HepG2 (cell line): ENCODE results near the gene ELMOD3. TPM values are rescaled to one million over a fixed set of nuclear protein-coding genes. Genes with fewer than 3 reads are reported as not detected.

Source experiments
- ATAC-seq: fragments of 200-7000 bp; cut with Tn5 transposase; 3 replicates; pipeline ENCODE4 v1.9.1; 2020; ENCODE audit warnings: mild to moderate bottlenecking, moderate library complexity
- BruUV-seq: library from RNA; stranded (reverse); fragments of 400-500 nt; replicated peaks from 2 replicates; lab custom pipeline; 2021; lab: Mats Ljungman, UMichigan
- CTCF ChIA-PET: fragments of 300-600 bp; formaldehyde crosslinking; extraction: SDS; loops from one replicate; lab custom pipeline; 2021; ENCODE audit warnings: low total read pairs, inconsistent platforms, low intra/inter-chr PET ratio; lab: Yijun Ruan, JAX
- POLR2A ChIA-PET: fragments of 350-600 bp; sonication (Branson Sonifier 250); formaldehyde crosslinking; loops from one replicate; lab custom pipeline; 2020; ENCODE audit warnings: antibody characterized with exemption, inconsistent platforms; lab: Yijun Ruan, JAX
- DNase-seq: peaks from one replicate; pipeline ENCODE4 v3.0.0-alpha.2; 2015; ENCODE audit warnings: low spot score
- FAIRE-seq: peaks from 3 replicates; lab custom pipeline; 2011; peaks lifted over from hg19 to GRCh38; lab: Jason Lieb, UNC
- H2AFZ ChIP-seq: one replicate; pipeline ENCODE4 v1.6.1; 2011; ENCODE audit warnings: low read length, inconsistent platforms
- H3K27ac ChIP-seq: fragments of 300-600 bp; 3 replicates; pipeline ENCODE4 v1.8.0; 2011; ENCODE audit warnings: mixed run types, mild to moderate bottlenecking, mixed read lengths, low read length, inconsistent platforms; ENCODE audit not compliant: insufficient read depth; ENCODE audit errors: extremely low read length
- H3K27me3 ChIP-seq, 2 experiments: fragments of 200-600 bp in 1 of 2; 2 replicates in 1 of 2; 3 replicates in 1 of 2; pipeline versions ENCODE4 v1.6.0 to v1.8.0; 2011; ENCODE audit warnings: low read length in 2 of 2, mild to moderate bottlenecking in 2 of 2, moderate library complexity in 2 of 2, inconsistent platforms in 1 of 2; ENCODE audit not compliant: insufficient read depth in 2 of 2, control insufficient read depth in 1 of 2
- H3K36me3 ChIP-seq, 2 experiments: fragments of 200-600 bp in 1 of 2; replicated peaks in 1 of 2; 2 replicates in 1 of 2; 3 replicates in 1 of 2; pipeline versions ENCODE4 v1.5.1 to v1.8.0; 2011; ENCODE audit warnings: low read length in 2 of 2, inconsistent platforms in 1 of 2; ENCODE audit not compliant: insufficient read depth in 2 of 2, control insufficient read depth in 1 of 2
- H3K4me1 ChIP-seq: 2 replicates; pipeline ENCODE4 v1.5.1; 2012; ENCODE audit warnings: low read length, inconsistent platforms; ENCODE audit not compliant: insufficient read depth
- H3K4me2 ChIP-seq: 2 replicates; pipeline ENCODE4 v1.6.0; 2011; ENCODE audit warnings: low read depth, low read length, inconsistent platforms
- H3K4me3 ChIP-seq, 3 experiments: fragments of 200-600 bp in 1 of 3; sonication (generic), shearing (Covaris generic) in 1 of 3; replicated peaks in 1 of 3; 2 replicates each; pipeline ENCODE4 v1.5.1; 2011 to 2016; ENCODE audit warnings: low read length in 3 of 3, inconsistent platforms in 2 of 3, low read depth in 2 of 3, mild to moderate bottlenecking in 2 of 3, control low read depth in 1 of 3, mixed read lengths in 1 of 3; ENCODE audit not compliant: insufficient read depth in 1 of 3
- H3K79me2 ChIP-seq: one replicate; pipeline ENCODE4 v1.6.1; 2011; ENCODE audit warnings: low read length, inconsistent platforms; ENCODE audit not compliant: insufficient read depth
- H3K9ac ChIP-seq: 2 replicates; pipeline ENCODE4 v1.6.0; 2011; ENCODE audit warnings: mild to moderate bottlenecking, low read depth, low read length, inconsistent platforms; ENCODE audit not compliant: insufficient read depth
- H3K9me3 ChIP-seq: 2 replicates; pipeline ENCODE4 v1.5.1; 2012; ENCODE audit warnings: mild to moderate bottlenecking, low read length
- H4K20me1 ChIP-seq: 2 replicates; pipeline ENCODE4 v1.6.0; 2011; ENCODE audit warnings: inconsistent platforms, mild to moderate bottlenecking, low read length, moderate library complexity; ENCODE audit not compliant: insufficient read depth
- CAMTA2 ChIP-seq: sonication (generic); formaldehyde crosslinking; IDR thresholded peaks from 2 replicates; pipeline ENCODE4 v1.4.0; 2020; ENCODE audit warnings: mild to moderate bottlenecking, missing genetic modification reagents, borderline replicate concordance
- CBX2 ChIP-seq, 2 experiments: fragments of 200-600 bp in 1 of 2; sonication (generic); formaldehyde crosslinking in 1 of 2; IDR thresholded peaks; 2 replicates each; pipeline versions ENCODE4 v1.7.0 to v1.8.1; 2018 to 2022; ENCODE audit warnings: low read depth in 2 of 2, low read length in 1 of 2, mild to moderate bottlenecking in 1 of 2, missing genetic modification reagents in 1 of 2
- DNMT1 ChIP-seq: sonication (generic); formaldehyde crosslinking; IDR thresholded peaks from 2 replicates; pipeline ENCODE4 v1.5.1; 2020; ENCODE audit warnings: mild to moderate bottlenecking, missing genetic modification reagents
- ELF1 ChIP-seq: sonication (generic); formaldehyde crosslinking; IDR thresholded peaks from 2 replicates; pipeline ENCODE4 v1.4.0; 2020; ENCODE audit warnings: missing genetic modification reagents
- HOMEZ ChIP-seq: IDR thresholded peaks from 2 replicates; pipeline ENCODE4 v1.6.1; 2016; ENCODE audit warnings: low read depth
- MLLT10 ChIP-seq: sonication (generic); formaldehyde crosslinking; IDR thresholded peaks from 2 replicates; pipeline ENCODE4 v1.4.0; 2020; ENCODE audit warnings: missing genetic modification reagents
- RBAK ChIP-seq: sonication (generic); formaldehyde crosslinking; IDR thresholded peaks from 2 replicates; pipeline ENCODE4 v1.5.1; 2020; ENCODE audit warnings: mild to moderate bottlenecking, missing genetic modification reagents
- SALL1 ChIP-seq: sonication (generic); formaldehyde crosslinking; IDR thresholded peaks from 2 replicates; pipeline ENCODE4 v1.8.0; 2022; ENCODE audit warnings: mild to moderate bottlenecking, missing genetic modification reagents
- ZNF768 ChIP-seq: sonication (generic); formaldehyde crosslinking; IDR thresholded peaks from 2 replicates; pipeline ENCODE4 v1.4.0; 2020; ENCODE audit warnings: missing genetic modification reagents
- ZSCAN5A ChIP-seq: sonication (generic); formaldehyde crosslinking; IDR thresholded peaks from 2 replicates; pipeline ENCODE4 v1.8.0; 2022; ENCODE audit warnings: mild to moderate bottlenecking, missing genetic modification reagents, borderline replicate concordance
- WGBS: methylation state at CpG from one replicate; pipeline ENCODE4 v1.1.6; 2017; ENCODE audit warnings: low lambda C conversion rate; 5-methylcytosine and 5-hydroxymethylcytosine counted together
- in situ Hi-C: cut with HindIII; loops from 2 replicates; pipeline ENCODE4 v1.10.0; 2017; ENCODE audit warnings: low pct_unique_long_range_greater_than_20kb; ENCODE audit not compliant: extremely low pct_ligation_motif_present
- intact Hi-C: fragments of 100-400 bp; cut with micrococcal nuclease; formaldehyde crosslinking; loops from one replicate; pipeline ENCODE4 v1.10.0; 2022; ENCODE audit not compliant: unreplicated experiment
- polyA plus RNA-seq, 8 experiments: library from polyadenylated mRNA; depleted of rRNA in 3 of 8; stranded (reverse) in 7 of 8; unstranded in 1 of 8; fragments of >200 nt; fragmentation: Illumina TruSeq in 4 of 8; extraction: Trizol in 4 of 8; gene quantifications; 2 replicates each; pipeline versions ENCODE4 v1.2.1 to v1.2.3, GENCODE V29; 2011 to 2016; ENCODE audit warnings: low read depth in 4 of 8, missing spikeins in 1 of 8, mixed read lengths in 1 of 8; ENCODE audit not compliant: insufficient read depth in 1 of 8
- total RNA-seq, 5 experiments: library from RNA; depleted of rRNA; stranded (reverse); fragments of >200 nt; fragmentation: Illumina TruSeq; extraction: Trizol; gene quantifications; 2 replicates each; pipeline ENCODE4 v1.2.3, GENCODE V29; 2016; ENCODE audit warnings: low read depth in 1 of 5
- TF ChIP-seq, protein P1 (sequence below): sonication (generic); formaldehyde crosslinking; IDR thresholded peaks from 2 replicates; pipeline ENCODE4 v1.5.1; 2020; ENCODE audit warnings: mild to moderate bottlenecking, missing genetic modification reagents, moderate library complexity
- TF ChIP-seq, protein P2 (sequence below): sonication (generic); formaldehyde crosslinking; IDR thresholded peaks from 2 replicates; pipeline ENCODE4 v1.4.0; 2020; ENCODE audit warnings: missing genetic modification reagents; ENCODE audit errors: not compliant biosample characterization

Gene ELMOD3
- total and polyA plus RNA-seq, 2 of the 13 experiments (the other 11 are each of a cell fraction or from before 2014, with no cell fraction given) = 13.3 to 19.5 TPM

DNA sequence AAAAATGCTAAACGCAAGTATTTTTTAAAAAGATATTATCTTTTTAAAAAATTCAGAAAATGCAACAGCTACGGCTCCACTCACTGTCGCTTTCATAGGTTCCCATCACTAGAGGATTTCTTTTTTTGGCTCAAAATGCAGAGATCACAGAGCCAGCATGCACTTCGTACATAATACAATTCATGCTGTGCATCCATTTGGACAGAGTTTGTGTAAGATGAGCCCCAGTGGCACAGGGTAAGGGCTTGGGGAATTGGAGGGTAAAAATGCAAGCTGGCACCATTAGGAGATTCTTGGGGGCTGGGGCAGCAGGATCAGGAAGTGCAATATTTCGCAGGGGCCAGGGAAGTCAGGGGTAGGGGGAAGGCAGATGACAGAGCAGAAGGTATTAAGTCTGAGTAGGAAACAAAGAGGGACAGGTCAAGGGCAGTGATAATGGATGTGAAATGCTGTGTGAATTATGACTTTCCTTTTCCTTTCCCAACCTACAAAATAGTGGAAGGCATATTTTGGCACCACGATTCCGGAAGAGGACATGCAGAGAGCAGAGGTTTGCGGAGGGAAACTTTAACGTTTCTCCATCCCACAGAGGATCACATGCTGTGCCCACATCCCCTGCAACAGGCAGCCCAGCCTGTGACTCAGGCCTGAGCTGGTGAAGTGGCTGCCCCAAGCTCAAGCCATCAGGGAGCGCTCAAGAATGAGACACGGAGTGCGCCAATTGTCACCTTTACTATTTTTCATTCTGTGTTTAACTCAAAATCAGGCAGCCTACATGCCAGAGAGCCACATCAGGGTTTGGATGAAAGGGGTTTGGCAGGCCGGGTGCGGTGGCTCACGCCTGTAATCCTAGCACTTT is 50.9 kb downstream of the ELMOD3 start (continued):
- TF ChIP-seq, protein P1, sequence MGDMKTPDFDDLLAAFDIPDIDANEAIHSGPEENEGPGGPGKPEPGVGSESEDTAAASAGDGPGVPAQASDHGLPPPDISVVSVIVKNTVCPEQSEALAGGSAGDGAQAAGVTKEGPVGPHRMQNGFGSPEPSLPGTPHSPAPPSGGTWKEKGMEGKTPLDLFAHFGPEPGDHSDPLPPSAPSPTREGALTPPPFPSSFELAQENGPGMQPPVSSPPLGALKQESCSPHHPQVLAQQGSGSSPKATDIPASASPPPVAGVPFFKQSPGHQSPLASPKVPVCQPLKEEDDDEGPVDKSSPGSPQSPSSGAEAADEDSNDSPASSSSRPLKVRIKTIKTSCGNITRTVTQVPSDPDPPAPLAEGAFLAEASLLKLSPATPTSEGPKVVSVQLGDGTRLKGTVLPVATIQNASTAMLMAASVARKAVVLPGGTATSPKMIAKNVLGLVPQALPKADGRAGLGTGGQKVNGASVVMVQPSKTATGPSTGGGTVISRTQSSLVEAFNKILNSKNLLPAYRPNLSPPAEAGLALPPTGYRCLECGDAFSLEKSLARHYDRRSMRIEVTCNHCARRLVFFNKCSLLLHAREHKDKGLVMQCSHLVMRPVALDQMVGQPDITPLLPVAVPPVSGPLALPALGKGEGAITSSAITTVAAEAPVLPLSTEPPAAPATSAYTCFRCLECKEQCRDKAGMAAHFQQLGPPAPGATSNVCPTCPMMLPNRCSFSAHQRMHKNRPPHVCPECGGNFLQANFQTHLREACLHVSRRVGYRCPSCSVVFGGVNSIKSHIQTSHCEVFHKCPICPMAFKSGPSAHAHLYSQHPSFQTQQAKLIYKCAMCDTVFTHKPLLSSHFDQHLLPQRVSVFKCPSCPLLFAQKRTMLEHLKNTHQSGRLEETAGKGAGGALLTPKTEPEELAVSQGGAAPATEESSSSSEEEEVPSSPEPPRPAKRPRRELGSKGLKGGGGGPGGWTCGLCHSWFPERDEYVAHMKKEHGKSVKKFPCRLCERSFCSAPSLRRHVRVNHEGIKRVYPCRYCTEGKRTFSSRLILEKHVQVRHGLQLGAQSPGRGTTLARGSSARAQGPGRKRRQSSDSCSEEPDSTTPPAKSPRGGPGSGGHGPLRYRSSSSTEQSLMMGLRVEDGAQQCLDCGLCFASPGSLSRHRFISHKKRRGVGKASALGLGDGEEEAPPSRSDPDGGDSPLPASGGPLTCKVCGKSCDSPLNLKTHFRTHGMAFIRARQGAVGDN = peak; percentile 54
- TF ChIP-seq ELF1 (CRISPR knock-in tag) = 0 out of 2 replicates have a peak, but pooled peaks have one; percentile 6
- TF ChIP-seq CAMTA2 = no peak
- peak; percentile 50 for TF ChIP-seq SALL1 (CRISPR knock-in tag)

DNA sequence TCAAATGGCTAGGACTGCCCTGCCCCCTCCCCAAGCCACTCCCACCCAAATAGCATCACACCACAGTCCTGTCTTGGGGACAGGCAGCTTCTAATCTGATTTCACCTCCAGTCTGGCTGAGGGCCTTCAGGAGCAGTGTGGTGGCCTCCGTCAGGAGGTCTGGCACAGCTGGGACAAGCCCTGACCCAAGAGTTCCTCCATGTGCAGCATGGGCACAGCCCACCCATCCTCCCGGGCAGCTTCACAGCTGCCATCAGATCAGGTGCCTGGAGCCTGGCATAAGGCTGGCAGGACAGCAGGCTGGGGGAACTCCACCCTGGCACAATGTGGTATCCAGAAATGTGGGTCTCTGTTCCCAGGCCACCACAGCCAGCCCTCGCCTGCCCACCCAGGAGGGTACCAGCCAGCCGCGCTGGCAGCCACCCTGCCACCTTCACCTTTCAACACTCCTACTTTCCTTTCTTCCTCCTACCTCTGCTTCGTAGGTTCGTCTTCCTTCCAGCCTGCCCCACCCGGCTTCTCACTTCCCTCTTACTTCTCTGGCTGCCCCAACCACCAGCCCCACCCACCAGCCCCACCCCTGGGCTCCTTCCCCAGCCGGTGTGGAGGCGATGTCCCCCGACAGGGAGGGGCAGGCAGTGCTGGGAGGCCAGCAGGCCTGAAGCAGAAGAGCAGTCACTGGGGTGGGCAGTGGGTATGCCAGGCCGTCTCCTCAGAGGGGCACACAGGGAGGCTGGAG is 55.4 kb downstream of the ELMOD3 start, which contains the start of gene CAPG:
TSS of gene CAPG (minus strand) at position 522 of the 739 bp plus-strand sequence. CDS start 8,221 bp downstream, outside the sequence.
- no peaks in the 10 kb centered on the region for H3K27me3 ChIP-seq
- 37% methylated on average over 12 of the region's 12 CpGs for WGBS
- H3K9ac ChIP-seq = no peak within 1 kb of the TSS
- peaks cover 73% of the 10 kb centered on the region for H3K4me1 ChIP-seq
- DNase-seq (no peak), FAIRE-seq (no peak), ATAC-seq (no peak)
- ChIA-PET POLR2A (interaction anchor here (1.8 kb wide), 1 partner anchor 10 kb away, joined by 5 read pairs; no protein-coding TSS in a partner anchor), CTCF (no interaction called here)
- intact Hi-C loops (no loop called here), in situ Hi-C loops (no loop called here)
- H3K79me2 ChIP-seq = no peaks in the 10 kb centered on the region
- H4K20me1 ChIP-seq = no peaks in the 10 kb centered on the region
- H3K4me3 ChIP-seq = peak within 1 kb of the TSS in 1 of 3 experiments; percentile 17; a peak in 1 of 6 replicates
- H3K27ac ChIP-seq = no peak within 1 kb of the TSS
- H3K9me3 ChIP-seq = no peaks in the 10 kb centered on the region
- H3K36me3 ChIP-seq = no peaks in the 10 kb centered on the region
- peak within 1 kb of the TSS; percentile 40 for H3K4me2 ChIP-seq
- no TSS peak for BruUV-seq
- H2AFZ ChIP-seq = no peak within 1 kb of the TSS
- TF ChIP-seq ZNF768 = 0 out of 2 replicates have a peak, but pooled peaks have one; percentile 22
- TF ChIP-seq, protein P2, sequence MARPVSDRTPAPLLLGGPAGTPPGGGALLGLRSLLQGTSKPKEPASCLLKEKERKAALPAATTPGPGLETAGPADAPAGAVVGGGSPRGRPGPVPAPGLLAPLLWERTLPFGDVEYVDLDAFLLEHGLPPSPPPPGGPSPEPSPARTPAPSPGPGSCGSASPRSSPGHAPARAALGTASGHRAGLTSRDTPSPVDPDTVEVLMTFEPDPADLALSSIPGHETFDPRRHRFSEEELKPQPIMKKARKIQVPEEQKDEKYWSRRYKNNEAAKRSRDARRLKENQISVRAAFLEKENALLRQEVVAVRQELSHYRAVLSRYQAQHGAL (CRISPR knock-in tag) = no peak
- TF ChIP-seq HOMEZ (CRISPR knock-in tag) = no peak
- no peak for TF ChIP-seq RBAK
- no peak for TF ChIP-seq MLLT10 (CRISPR knock-in tag)
- no peak for TF ChIP-seq CBX2 (IDR thresholded peaks at IDR 0.05; ENCODE audit: low read depth, low read length)
- no peak for TF ChIP-seq CBX2 (CRISPR knock-in tag; IDR thresholded peaks at IDR 0.05; ENCODE audit: low read depth)
- TF ChIP-seq ZSCAN5A (CRISPR knock-in tag) = no peak
- no peak for TF ChIP-seq DNMT1 (CRISPR knock-in tag)
